DOHH2 (cell line): ENCODE results near the gene REPIN1.

Experiments used
- H3F3A ChIP-seq: fragments of 200-600 bp; sonication (generic), shearing (Covaris generic); 2 replicates; pipeline ENCODE4 v1.6.0; 2016; ENCODE audit warnings: antibody characterized with exemption, mild to moderate bottlenecking; ENCODE audit not compliant: control insufficient read depth, insufficient read depth
- H3K27ac ChIP-seq: fragments of 200-600 bp; sonication (generic); 2 replicates; pipeline ENCODE4 v1.5.1; 2014; ENCODE audit warnings: low read depth, mild to moderate bottlenecking, low read length, moderate library complexity
- H3K27me3 ChIP-seq: fragments of 200-600 bp; sonication (generic); 2 replicates; pipeline ENCODE4 v1.6.1; 2014; ENCODE audit warnings: mild to moderate bottlenecking, low read length, mixed read lengths; ENCODE audit not compliant: control insufficient read depth
- H3K36me3 ChIP-seq: fragments of 200-600 bp; sonication (generic); 2 replicates; pipeline ENCODE4 v1.6.1; 2014; ENCODE audit warnings: mild to moderate bottlenecking, low read length, moderate library complexity, mixed read lengths; ENCODE audit not compliant: control insufficient read depth
- H3K4me1 ChIP-seq: fragments of 200-600 bp; sonication (generic); 2 replicates; pipeline ENCODE4 v1.6.1; 2014; ENCODE audit warnings: mild to moderate bottlenecking, low read length, mixed read lengths; ENCODE audit not compliant: control insufficient read depth
- H3K4me2 ChIP-seq: fragments of 200-600 bp; sonication (generic); 2 replicates; pipeline ENCODE4 v1.6.0; 2014; ENCODE audit warnings: mild to moderate bottlenecking, low read length, moderate library complexity
- H3K4me3 ChIP-seq: fragments of 200-600 bp; sonication (generic); 2 replicates; pipeline ENCODE4 v1.5.1; 2014; ENCODE audit warnings: mild to moderate bottlenecking, low read length, mixed read lengths
- H3K79me2 ChIP-seq: fragments of 200-600 bp; sonication (generic); 2 replicates; pipeline ENCODE4 v1.6.1; 2014; ENCODE audit warnings: mild to moderate bottlenecking, low read length, mixed read lengths; ENCODE audit not compliant: control insufficient read depth
- H3K9me2 ChIP-seq: fragments of 200-600 bp; sonication (generic); replicated peaks from 2 replicates; pipeline ENCODE4 v1.6.1; 2014; ENCODE audit warnings: mild to moderate bottlenecking, low read length, mixed read lengths; ENCODE audit not compliant: control insufficient read depth
- H3K9me3 ChIP-seq: fragments of 200-600 bp; sonication (generic); 2 replicates; pipeline ENCODE4 v1.6.1; 2014; ENCODE audit warnings: antibody characterized with exemption, low read length, mixed read lengths; ENCODE audit not compliant: control insufficient read depth, insufficient read depth
- H4K20me1 ChIP-seq: fragments of 200-600 bp; sonication (generic); 2 replicates; pipeline ENCODE4 v1.6.0; 2014; ENCODE audit warnings: low read depth, mild to moderate bottlenecking, antibody characterized with exemption, low read length, moderate library complexity; ENCODE audit not compliant: control insufficient read depth, insufficient read depth
- CTCF ChIP-seq: fragments of 200-600 bp; sonication (generic); IDR thresholded peaks from one replicate; pipeline ENCODE4 v1.5.1; 2014; ENCODE audit warnings: antibody characterized with exemption, mild to moderate bottlenecking, low read depth, low read length; ENCODE audit not compliant: poor library complexity, severe bottlenecking
- EZH2phosphoT487 ChIP-seq: fragments of 200-600 bp; sonication (generic); IDR thresholded peaks from 2 replicates; pipeline ENCODE4 v1.6.1; 2017; ENCODE audit warnings: borderline replicate concordance, mild to moderate bottlenecking, antibody characterized with exemption, low read length, moderate library complexity, mixed read lengths

The REPIN1 gene

GRCh38 chr7:150401424-150401790 is 32.8 kb downstream of the REPIN1 start:
- Histone ChIP-seq H3K9me2 (no peaks in the 10 kb centered on the region), H3K27ac (no peak overlapping the region), H3K4me1 (peaks cover 25% of the 10 kb centered on the region), H3K27me3 (no peaks in the 10 kb centered on the region), H3K4me3 (no peak overlapping the region), H3F3A (peaks cover 6% of the 10 kb centered on the region), H3K36me3 (peaks cover 12% of the 10 kb centered on the region), H3K4me2 (no peak overlapping the region), H3K9me3 (no peaks in the 10 kb centered on the region), H4K20me1 (no peaks in the 10 kb centered on the region), H3K79me2 (no peaks in the 10 kb centered on the region)
- TF ChIP-seq CTCF (no peak), EZH2phosphoT487 (no peak)

- no peaks in the 10 kb centered on the region for H3K27me3 ChIP-seq
- H3K9me2 ChIP-seq, result no peaks in the 10 kb centered on the region
- H3F3A ChIP-seq, result peaks cover 9% of the 10 kb centered on the region
- H3K79me2 ChIP-seq, result no peaks in the 10 kb centered on the region
- peaks cover 7% of the 10 kb centered on the region for H3K36me3 ChIP-seq
- H3K4me1 ChIP-seq, result peaks cover 31% of the 10 kb centered on the region
- no peak overlapping the region for H3K4me3 ChIP-seq
- H3K9me3 ChIP-seq, result no peaks in the 10 kb centered on the region
- H4K20me1 ChIP-seq, result no peaks in the 10 kb centered on the region
- TF ChIP-seq CTCF, result no peak
- no peak overlapping the region for H3K27ac ChIP-seq
- no peak overlapping the region for H3K4me2 ChIP-seq
Observed at GRCh38 chr7:150401861-150402631, 33.4 kb downstream of the REPIN1 start.

GRCh38 chr7:150402671-150403321 is 34.2 kb downstream of the REPIN1 start:
- H3K9me3 ChIP-seq, result no peaks in the 10 kb centered on the region
- no peaks in the 10 kb centered on the region for H3K27me3 ChIP-seq
- H3K27ac ChIP-seq, result no peak overlapping the region
- no peaks in the 10 kb centered on the region for H4K20me1 ChIP-seq
- no peak overlapping the region for H3K4me2 ChIP-seq
- H3K9me2 ChIP-seq, result no peaks in the 10 kb centered on the region
- no peak overlapping the region for H3K4me3 ChIP-seq
- H3K4me1 ChIP-seq, result peaks cover 34% of the 10 kb centered on the region
- TF ChIP-seq EZH2phosphoT487 (no peak), CTCF (no peak)
- H3K79me2 ChIP-seq, result no peaks in the 10 kb centered on the region
- peaks cover 6% of the 10 kb centered on the region for H3K36me3 ChIP-seq
- H3F3A ChIP-seq, result peaks cover 9% of the 10 kb centered on the region
